B cell (primary cell): ENCODE data around the gene ANAPC15.

ENCODE experiments used
- EZH2 ChIP-seq: IDR thresholded peaks from 2 replicates; pipeline ENCODE4 v1.6.1; 2012; ENCODE audit warnings: borderline replicate concordance, low read depth, mild to moderate bottlenecking, moderate library complexity, low read length; ENCODE audit not compliant: insufficient read depth, poor library complexity, severe bottlenecking
- TF ChIP-seq, protein P1 (sequence below): fragments of 200-600 bp; IDR thresholded peaks from one replicate; pipeline ENCODE4 v1.8.0; 2022; ENCODE audit warnings: antibody characterized with exemption, mild to moderate bottlenecking

DNA sequence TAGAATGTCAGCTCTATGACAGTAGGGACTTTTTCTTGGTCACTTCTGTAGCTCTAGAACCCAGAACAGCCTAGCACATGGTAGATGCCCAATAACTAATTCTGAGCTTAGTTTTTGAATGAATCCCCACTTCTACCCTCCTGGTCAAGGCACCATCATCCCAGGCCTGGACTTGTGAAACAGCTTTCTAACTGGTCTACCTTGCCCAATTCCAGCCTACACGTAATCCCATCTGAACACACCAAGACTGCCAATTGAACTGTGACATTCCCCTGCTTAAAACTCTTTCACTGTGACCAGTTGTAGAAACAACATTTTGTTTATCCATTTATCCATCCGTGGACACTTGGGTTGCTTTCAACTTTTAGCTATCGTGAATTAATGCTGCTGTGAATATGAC, 16.9 kb upstream of the ANAPC15 start:
- TF ChIP-seq, protein P1, sequence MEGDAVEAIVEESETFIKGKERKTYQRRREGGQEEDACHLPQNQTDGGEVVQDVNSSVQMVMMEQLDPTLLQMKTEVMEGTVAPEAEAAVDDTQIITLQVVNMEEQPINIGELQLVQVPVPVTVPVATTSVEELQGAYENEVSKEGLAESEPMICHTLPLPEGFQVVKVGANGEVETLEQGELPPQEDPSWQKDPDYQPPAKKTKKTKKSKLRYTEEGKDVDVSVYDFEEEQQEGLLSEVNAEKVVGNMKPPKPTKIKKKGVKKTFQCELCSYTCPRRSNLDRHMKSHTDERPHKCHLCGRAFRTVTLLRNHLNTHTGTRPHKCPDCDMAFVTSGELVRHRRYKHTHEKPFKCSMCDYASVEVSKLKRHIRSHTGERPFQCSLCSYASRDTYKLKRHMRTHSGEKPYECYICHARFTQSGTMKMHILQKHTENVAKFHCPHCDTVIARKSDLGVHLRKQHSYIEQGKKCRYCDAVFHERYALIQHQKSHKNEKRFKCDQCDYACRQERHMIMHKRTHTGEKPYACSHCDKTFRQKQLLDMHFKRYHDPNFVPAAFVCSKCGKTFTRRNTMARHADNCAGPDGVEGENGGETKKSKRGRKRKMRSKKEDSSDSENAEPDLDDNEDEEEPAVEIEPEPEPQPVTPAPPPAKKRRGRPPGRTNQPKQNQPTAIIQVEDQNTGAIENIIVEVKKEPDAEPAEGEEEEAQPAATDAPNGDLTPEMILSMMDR: no peak
- no peak for TF ChIP-seq EZH2
